ENCODE measurements around the gene TPCN1.

Gene TPCN1

DNA sequence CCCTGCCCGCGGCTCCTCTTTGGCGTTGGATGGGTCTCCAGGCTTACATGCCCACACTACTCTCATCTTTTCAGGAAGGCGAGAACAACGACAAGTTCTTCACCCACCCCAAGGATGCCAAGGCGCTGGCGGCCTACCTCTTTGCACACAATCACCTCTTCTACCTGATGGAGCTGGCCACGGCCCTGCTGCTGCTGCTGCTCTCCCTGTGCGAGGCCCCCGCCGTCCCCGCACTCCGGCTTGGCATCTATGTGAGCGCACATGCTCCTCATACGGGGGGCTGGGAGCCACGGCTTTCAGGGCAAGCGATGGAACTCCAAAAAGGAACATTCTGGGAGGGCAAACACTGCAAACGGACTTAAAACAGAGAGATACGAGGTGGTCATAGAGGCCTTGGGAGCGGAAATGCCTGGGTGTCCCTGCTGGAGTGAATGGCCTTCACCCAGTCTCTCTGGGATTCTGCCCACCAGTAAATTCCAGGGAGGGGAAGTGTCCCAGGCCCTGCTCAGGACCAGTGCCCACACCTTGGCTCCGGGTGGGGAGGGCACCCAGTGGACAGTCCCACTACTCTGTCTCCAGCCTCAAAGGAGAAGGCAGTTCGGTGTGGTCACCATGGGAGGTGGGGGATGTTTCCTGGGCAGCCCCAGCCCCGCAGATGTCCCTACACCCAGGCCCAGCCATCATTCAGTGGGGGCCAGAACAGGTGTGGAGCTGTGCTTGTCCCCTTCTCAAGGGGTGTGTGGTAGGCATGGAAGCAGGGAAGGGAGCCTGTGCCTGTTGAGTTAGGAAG is 45.0 kb downstream of the TPCN1 start:
- DNase-seq, result no peak

DNA sequence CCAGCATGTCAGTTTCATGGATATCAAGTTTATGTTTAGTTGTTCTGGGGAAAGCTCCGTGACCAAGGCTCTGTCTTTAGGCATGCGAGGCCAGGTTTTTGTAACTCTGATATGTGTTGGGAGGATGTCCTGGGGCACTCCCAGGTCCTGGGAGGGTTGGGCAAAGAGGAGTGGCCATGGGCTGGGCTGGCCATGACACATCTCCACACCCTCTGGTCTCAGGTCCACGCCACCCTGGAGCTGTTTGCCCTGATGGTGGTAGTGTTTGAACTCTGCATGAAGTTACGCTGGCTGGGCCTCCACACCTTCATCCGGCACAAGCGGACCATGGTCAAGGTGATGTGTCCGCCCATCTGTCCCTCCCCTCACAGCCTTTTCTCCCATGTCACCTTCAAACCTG is 46.4 kb downstream of the TPCN1 start:
- DNase-seq, result no peak

DNA sequence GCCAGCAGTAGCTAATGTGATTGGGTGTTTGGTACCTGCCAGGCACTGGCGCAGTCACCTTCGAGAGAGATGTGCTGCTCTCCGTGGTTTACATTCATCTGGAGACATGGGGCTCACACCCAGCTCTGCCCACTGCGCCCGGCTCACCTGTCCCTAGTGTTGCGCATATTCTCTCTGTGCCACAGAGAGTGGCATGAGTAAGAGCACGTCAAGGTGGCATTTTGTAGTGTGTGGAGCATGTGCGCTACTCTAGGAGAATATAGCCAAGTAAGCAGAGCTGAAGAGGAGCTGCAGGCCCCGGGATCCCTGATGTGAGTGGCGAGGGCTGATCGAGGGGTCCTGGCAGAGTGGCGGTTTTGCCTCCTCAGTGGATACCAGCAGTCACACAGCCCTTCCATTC is 46.9 kb downstream of the TPCN1 start:
- DNase-seq, result no peak

DNA sequence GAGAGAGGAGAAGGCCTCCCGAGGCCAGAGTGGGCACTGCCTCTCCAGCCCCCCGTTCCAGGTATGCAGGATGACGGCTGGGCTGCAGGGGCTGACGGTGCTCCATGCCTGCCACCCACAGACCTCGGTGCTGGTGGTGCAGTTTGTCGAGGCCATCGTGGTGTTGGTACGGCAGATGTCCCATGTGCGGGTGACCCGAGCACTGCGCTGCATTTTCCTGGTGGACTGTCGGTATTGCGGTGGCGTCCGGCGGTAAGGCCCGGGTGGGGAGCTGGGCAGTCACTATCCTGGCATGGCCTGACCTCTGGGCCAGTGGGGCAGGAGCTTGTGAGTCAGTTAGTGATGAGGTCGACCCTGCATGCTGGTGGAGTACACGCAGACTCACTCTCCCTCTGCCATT is 47.4 kb downstream of the TPCN1 start:
- no peak for DNase-seq

DNA sequence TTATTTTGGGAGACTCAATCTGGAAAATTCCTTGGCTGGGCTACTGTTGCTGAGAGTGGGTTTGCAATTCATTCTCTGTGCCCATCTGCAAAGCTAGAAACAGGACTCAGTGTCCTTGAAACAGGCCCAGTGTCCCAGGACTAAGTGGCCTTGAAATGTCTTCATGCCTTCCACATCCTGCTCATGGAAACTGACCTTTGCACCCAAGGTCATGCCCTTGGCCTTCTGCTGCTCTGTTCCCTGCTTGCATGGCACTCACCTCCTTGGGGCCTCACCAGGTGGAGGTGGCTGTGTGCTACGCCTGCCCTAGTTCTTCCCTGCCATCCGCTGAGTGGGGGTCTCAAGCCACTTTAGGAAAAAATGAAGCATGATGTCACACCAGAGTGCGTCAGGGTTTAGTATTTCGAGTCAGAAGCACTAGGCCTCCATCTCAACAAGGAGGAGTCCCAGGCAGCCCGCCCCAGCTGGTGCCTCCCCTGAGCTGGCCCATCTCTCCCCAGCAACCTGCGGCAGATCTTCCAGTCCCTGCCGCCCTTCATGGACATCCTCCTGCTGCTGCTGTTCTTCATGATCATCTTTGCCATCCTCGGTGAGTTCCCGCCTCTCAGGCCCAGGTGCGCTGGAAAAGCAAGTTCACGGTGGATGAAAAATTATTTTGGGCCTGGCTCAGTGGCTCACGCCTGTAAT is 48.1 kb downstream of the TPCN1 start:
- DNase-seq, result no peak

DNA sequence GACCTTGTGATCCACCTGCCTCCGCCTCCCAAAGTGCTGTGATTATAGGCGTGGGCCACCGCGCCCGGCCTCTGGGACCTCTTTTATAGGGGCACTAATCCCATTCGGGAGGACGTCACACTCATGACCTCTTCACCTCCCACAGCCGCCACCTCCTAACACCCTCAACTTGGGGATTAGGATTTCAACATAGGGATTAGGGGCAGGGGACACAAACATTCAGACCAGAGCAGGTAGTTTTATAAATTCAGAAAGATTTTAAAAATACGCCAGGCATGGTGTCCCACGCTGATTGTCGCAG is 49.4 kb downstream of the TPCN1 start:
- no peak for DNase-seq

DNA sequence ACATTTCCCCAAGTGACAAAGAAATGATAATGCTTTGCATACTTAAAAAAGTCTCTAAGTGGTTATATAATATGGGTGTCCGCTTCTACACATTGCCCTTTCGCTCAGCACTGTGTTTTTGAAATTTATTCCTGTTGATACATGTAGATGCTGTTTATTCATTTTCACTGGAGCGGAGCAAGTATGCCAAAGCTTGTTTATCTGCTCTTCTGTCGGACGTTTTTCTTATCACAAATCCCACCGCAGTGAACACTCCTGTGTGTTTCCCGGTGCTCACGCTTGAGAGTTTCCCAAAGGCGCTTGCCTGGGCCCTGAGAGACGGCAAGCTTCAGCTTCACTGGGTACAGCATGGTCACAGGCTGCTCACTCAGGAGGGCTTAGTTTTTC is 50.2 kb downstream of the TPCN1 start:
- no peak for DNase-seq

DNA sequence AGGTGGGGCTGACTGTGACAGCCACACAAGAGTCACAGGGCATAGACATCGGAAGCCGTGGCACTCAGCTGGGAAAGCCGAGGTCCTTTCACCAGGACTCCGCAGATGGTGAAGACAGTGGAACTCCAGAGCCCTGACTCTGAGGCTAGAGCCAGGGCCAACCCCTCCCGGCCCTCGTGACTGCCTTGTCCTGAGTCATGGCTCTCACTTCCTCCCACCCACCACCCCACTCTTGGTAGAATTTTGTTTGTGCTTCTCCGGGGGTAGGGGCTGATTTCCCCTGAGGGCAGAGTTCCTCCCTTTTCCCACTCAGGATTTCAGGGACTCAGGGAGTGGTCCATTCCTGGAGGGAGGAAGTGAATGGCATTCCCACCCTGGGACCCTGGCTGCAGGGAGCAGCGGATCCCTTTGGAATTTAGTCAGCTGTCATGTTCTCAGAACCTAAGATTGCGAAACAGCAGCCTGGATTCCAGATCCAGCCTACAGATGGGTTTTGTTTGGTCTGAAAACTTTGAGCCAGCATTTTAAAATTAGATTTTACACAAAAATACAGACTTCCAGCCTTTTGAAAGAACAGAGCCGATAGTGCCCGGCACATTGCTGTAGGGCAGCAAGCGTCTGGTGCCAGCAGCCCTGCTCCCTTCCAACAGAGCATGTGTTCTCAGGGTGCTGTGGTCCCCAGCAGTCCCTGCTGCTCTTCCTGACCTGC is 50.7 kb downstream of the TPCN1 start:
- no peak for DNase-seq

DNA sequence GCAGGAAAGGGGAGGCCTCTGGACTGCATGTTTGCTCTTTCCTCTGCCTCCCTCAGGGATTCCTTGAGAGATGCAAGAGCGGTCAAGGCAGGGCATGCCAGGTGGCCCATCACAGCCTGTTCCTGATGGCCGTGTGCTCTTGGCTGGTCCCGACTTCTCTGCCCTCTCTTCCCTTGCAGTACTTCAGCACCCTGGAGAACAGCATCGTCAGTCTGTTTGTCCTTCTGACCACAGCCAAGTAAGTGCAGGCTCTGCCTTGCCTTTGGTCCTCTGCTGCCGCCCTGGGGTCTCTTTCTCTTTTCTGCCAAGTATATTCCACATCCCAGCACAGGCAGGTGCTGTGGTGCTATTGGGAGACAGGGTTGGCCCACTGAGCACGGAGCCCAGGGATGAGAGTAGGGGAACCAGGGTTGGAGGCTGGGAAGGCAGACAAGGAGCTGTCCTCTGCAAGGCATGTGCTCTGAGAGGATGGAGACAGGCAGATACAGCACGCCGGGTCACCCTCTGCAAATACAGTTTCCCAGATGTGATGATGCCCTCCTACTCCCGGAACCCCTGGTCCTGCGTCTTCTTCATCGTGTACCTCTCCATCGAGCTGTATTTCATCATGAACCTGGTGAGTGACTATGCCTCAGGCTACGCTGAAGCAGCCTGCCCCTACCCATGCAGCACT is 51.9 kb downstream of the TPCN1 start:
- DNase-seq, result no peak

DNA sequence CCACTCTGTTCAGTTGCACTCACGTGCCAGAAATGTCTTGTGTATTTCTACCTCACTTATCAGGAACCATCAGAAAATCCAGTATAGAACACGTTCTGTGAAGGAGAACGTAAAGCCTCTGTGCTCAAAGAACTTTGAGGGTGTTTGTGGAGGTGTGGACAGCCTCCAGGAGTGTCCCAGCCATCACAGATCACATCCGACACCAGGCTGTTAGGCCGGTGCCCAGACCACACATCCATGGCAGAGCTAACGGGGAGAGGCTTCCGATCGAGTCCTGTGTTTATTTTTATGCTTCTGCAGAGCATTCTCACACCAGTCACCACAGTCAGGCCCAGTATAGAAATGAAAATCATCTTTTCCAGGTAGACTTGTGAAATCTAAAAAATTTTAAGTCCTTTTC is 53.6 kb downstream of the TPCN1 start:
- DNase-seq, result no peak

DNA sequence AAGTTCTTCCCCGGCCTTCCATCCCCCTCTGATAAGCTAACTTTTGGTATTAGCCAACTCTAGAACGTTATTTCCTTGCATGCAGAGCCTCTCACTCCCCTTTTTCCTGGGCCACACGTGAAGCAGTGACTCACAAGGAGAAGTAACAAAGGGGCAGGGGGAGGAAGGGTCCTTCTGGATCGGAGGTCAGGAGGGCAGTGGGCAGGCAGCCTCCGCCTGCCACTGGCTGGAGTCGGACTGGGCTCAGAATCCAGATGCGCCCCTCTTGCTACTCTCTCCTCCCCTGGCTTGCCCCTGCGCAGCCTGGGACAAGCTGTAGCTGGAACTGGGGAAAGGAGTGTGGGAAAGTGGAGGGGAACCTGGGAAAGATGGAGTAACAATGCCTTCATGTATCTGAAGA is 55.0 kb downstream of the TPCN1 start:
- DNase-seq, result no peak

DNA sequence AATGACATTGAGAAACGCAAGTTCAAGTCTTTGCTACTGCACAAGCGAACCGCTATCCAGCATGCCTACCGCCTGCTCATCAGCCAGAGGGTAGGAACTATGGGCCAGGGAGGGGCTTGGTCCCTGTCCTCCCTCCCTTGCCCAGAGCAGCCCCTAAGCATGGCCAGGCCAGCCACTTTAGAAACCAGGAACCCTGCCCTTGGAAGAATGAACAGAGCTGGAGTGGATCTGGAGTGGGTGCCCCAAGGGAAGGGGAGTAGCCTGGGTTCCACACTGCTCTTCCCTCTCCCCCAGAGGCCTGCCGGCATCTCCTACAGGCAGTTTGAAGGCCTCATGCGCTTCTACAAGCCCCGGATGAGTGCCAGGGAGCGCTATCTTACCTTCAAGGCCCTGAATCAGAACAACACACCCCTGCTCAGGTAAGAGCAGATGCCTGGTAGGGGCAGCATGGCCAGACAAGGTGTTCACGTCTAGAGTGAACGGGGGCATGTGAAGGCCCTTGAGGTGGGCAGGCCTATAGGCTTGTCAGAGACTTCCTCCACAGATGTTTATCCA is 55.8 kb downstream of the TPCN1 start:
- no peak for DNase-seq

DNA sequence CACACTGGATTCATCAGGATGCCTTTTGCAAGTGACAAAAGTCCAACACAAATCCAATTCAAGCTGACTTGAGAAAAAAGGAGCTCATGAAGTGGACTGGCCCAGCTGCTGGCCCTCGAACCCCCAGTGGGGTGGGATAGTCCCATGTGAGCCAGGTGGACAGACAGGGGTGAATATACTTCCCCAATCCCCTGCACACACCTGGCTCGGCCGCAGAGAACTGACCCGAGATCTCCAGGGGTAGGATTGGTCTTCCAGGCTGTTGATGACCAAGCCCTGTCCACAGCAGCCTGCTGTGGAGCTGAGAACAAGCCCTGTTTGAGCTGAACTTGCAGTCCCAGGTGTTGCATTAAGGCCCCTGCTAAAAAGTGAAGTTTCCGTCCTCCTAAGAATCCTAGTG is 56.2 kb downstream of the TPCN1 start:
- DNase-seq, result no peak

DNA sequence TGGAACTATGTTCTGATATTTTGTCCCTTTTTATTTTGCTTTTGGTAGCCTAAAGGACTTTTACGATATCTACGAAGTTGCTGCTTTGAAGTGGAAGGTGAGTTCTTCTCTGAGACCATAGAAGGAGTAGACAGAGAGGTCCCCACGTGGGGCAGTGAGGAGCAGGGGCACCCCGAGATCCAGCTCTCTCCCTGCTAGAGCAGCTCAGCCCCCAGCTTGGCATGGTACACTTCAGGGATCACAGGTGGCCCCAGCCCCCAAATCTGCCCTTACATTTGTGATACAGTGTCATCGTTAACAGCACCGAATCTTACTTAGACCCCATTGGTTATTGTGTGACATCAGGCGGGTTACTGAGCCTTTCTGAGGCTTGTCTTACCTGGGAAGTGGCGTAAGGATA is 56.9 kb downstream of the TPCN1 start:
- no peak for DNase-seq

DNA sequence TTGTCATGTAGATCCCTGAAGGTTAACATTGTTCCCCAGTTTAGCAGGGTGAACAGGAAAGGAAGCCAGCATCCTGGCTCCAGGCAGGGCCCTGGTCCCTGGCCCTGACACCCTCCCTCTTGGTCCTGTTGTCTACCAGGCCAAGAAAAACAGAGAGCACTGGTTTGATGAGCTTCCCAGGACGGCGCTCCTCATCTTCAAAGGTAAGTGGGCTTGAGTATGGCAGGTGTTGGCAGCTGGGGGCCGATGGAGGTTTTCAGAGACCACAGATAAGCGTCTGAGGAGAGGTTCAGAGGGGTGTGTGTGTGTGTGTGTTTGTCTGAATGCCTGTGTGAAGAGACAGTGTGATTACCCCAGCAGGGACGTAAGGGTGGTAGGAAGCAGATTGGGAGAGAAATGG is 57.4 kb downstream of the TPCN1 start:
- no peak for DNase-seq

DNA sequence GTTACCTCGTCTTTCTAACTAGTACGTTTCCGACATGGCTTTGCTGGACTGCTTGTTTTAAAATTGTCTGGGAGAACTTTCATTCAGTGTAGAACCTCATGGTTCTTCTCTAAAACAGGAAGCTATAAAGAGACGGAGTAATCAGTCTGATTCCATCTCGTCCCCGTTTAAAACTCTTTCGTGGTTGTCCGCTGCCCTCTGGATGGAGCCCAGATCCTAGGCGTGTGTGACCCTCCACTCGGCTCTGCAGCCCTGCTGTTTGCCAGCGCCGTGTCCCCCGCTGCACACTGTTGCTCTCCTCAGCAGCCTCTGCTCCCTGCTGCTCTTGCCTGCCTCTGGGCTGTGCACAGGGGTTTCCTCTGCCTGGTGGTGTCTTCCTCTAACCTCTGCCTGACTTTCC is 63.5 kb downstream of the TPCN1 start:
- DNase-seq, result no peak

DNA sequence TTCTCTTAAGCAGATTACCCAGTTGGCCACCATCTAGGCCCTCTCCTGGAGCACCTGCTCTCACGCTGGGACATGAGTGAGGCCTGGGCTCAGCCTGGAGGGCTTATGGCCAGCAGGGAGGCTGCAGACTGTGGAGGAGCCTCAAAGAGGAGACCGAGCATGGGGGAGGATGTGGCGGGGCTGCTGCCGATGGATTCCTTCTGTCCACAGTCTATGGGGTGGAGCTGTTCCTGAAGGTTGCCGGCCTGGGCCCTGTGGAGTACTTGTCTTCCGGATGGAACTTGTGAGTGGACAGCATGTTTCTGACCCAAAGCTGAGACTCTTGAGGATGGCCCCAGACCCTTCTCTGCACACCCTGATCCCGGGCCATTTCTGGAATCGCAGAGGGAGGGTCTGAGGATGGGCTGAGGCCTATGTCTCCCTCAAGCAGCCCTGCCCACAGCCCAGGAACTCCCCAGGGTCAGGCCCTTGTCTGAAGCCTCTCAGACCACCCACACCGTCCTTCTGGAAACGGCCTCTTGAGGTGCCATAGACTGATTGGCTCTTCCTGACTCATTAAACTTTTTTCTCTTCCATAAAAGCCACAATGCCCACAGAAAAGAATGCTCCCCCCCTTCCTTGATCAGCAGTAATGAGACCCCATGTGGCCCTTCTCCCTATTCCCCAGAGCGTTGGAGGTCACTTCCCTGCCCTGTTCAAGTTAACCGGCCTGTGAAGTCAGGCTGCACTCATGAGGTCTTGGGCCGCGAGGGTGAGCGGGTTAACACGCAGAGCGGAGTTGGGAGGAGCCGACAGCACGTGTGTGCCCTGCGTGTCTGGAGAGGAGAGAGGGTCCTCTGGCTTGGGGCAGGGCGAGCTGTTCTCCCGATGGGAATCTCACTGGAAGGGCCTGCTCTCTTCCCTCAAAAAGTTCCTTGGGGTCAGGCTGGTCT is 64.7 kb downstream of the TPCN1 start:
- no peak for DNase-seq

DNA sequence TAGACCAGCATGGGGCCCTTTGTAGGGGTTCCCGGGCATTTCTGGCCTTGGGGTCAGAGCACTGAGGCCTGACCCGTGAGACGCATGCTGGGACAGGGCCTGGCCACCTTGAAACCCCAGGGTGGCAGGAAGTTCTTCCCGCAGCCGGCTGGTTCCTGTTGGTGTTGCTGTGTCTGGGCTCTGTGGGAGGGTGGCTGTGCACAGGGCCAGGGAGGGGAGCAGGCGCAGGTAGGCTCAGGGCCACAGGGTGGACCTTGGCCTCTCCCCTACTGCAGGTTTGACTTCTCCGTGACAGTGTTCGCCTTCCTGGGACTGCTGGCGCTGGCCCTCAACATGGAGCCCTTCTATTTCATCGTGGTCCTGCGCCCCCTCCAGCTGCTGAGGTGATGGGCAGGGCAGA is 65.4 kb downstream of the TPCN1 start:
- DNase-seq, result no peak

DNA sequence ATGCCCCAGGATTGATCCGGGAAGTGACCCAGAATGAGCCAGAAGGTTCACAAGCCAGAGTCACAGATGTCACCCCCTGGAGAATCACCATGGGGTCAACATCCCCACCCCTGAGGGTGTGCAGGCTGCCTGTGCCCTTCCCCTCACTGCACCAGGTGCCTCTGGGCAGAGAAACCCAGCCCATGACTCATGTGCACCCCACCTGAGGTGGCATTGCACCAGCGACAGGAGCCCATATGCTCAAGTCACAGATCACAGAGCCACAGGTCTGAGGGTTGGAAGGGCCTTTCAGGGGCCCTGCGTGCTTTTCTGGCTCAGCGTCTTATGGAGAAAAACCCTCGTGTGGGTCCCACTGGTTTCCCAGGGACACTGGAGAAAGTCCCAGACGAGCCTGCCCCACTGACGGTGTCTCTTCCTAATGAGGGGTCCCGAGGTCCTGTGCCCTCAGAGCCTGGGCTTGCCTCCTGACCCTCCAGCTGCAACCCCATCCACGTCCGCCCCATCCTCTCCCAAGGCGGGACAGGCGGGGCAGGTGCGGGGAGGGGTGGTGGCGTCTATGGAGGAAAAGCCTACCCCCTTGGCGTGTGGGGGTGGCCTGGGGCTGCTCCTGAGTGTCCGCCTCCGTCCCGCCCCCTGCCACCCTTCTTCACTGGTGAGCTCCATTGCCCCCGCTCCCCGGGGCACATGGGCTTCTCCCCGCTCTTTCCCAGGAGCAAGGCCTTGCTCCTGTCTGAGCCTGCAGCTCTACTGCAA is 66.1 kb downstream of the TPCN1 start:
- DNase-seq, result no peak

DNA sequence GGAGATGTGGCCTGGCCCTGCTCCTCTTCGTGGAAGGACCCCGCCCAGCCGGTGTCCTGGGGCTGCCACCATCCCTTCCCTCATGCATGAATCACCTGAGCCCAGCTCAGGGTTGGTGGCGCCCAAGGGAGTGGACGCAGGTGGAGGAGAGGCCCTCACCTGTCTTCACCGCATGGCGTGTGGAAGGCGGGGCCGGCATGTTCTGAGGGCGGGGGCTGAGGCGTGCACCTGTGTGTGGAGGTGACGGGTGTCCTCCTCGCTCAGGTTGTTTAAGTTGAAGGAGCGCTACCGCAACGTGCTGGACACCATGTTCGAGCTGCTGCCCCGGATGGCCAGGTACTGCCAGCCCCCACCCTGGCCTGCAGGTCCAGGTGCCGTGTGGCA is 66.6 kb downstream of the TPCN1 start:
- no peak for DNase-seq

DNA sequence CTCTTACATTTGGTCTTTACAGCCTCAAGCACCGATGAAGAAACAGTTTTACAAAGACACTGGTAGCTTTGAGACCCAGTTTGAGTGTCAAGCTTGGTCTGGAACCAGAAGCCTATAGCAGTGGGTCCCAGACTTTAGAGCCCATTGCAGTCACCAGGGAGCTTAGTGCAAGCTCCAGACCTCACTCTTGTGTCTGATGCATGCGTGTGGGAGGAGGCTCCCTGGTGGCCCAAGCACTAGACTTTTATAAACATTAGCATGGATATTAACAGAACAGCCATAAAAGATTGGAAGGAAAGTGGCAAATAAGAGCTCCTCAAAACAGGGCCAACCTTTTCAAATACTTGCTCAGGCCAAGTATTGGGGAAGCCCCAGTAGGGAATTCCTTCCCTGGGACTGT is 68.1 kb downstream of the TPCN1 start:
- no peak for DNase-seq

DNA sequence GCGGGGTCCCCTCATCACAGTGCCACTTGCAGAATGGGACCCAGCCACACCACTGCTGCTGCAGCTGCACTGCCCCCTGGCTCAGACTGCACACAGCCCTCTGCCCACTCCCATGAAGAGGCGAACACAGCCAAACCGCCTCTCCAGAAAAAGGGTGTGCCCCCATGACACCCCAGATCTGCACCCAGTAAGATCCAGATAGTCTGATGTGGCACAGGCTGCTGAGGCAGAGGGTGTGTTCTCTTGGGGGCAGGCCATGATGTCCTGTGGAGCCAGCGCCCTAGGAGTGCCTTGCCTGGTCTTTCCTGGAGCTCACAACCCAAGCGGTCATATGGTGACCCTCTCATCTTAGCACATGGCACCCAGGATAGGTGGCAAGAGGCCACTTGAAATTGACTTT is 69.2 kb downstream of the TPCN1 start:
- DNase-seq, result no peak

Measured in activated CD8-positive, alpha-beta memory T cell treated with anti-CD3 and anti-CD28 coated beads, Interleukin-2, amount 50 U/mL, for 48 hours (primary cell).